GM10847 (cell line): ENCODE measurements around the gene CRTC1.

Experiments
- POLR2A ChIP-seq: IDR thresholded peaks from 2 replicates; pipeline ENCODE4 v1.6.1; 2011; ENCODE audit not compliant: insufficient read length; ENCODE audit errors: extremely low read depth

CRTC1 gene

GRCh38 chr19:18723871-18724377 lies 40.4 kb downstream of the CRTC1 start:
- no peak for TF ChIP-seq POLR2A

GRCh38 chr19:18725841-18726770 lies 42.6 kb downstream of the CRTC1 start:
- TF ChIP-seq POLR2A = no peak

GRCh38 chr19:18726846-18727245 lies 43.4 kb downstream of the CRTC1 start:
- no peak for TF ChIP-seq POLR2A

GRCh38 chr19:18729933-18730530 lies 46.6 kb downstream of the CRTC1 start:
- no peak for TF ChIP-seq POLR2A

- no peak for TF ChIP-seq POLR2A
These were observed 47.5 kb downstream of the CRTC1 start for GRCh38 chr19:18730885-18731513.

GRCh38 chr19:18731562-18732008 lies 48.1 kb downstream of the CRTC1 start:
- no peak for TF ChIP-seq POLR2A

GRCh38 chr19:18733196-18733647 lies 49.7 kb downstream of the CRTC1 start:
- no peak for TF ChIP-seq POLR2A

- no peak for TF ChIP-seq POLR2A
These were observed 51.8 kb downstream of the CRTC1 start for GRCh38 chr19:18735324-18735723.

- no peak for TF ChIP-seq POLR2A
These were observed 52.3 kb downstream of the CRTC1 start for GRCh38 chr19:18735752-18736151.

GRCh38 chr19:18736415-18737336 lies 53.2 kb downstream of the CRTC1 start:
- no peak for TF ChIP-seq POLR2A

- TF ChIP-seq POLR2A = no peak
These were observed 54.0 kb downstream of the CRTC1 start for GRCh38 chr19:18737337-18737953.

GRCh38 chr19:18737954-18738351 lies 54.5 kb downstream of the CRTC1 start:
- TF ChIP-seq POLR2A = no peak

- no peak for TF ChIP-seq POLR2A
These were observed 55.6 kb downstream of the CRTC1 start for GRCh38 chr19:18738961-18739690.
